ENCODE results near the gene ITGB8.

DNA sequence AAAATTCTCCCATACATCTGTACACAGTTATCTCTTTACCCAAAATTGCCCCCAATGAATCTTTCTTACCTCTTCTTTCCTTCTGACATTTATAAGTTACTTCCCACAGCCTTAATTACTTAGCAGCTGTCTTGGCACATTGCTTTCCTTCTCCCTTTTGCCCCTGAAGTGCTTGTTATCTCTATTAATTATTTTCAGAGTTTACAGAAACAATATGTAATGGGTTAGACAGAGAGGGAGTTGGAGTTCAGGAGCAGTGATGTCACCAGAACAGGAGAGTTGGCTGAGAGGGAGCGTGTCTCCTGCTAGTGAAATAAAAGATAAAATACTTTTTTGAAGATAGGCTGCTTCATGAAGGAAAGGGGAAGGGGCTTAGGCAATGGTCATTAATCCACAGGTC, 57.4 kb downstream of the ITGB8 start:
- TF ChIP-seq NR1H2 (CRISPR knock-in tag; IDR thresholded peaks at IDR 0.05) (no peak), MAX (CRISPR knock-in tag; IDR thresholded peaks at IDR 0.05) (no peak), ESRRA (CRISPR knock-in tag; IDR thresholded peaks at IDR 0.05; ENCODE audit: borderline replicate concordance) (no peak), MYBL2 (CRISPR knock-in tag; IDR thresholded peaks at IDR 0.05) (no peak), RELA (CRISPR knock-in tag; IDR thresholded peaks at IDR 0.05; ENCODE audit: borderline replicate concordance) (no peak)
- TF ChIP-seq, protein P1, sequence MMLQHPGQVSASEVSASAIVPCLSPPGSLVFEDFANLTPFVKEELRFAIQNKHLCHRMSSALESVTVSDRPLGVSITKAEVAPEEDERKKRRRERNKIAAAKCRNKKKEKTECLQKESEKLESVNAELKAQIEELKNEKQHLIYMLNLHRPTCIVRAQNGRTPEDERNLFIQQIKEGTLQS (CRISPR knock-in tag; conservative IDR thresholded peaks at IDR 0.05) = no peak
